ENCODE data around the gene PSTK. TPM values are rescaled to one million over a fixed set of nuclear protein-coding genes. Genes with fewer than 3 reads are reported as not detected.

Gene PSTK
- total and polyA plus RNA-seq, 2 of the 13 experiments (the other 11 are each of a cell fraction or from before 2014, with no cell fraction given): 8.2 to 9.3 TPM

- TF ChIP-seq, protein P1, sequence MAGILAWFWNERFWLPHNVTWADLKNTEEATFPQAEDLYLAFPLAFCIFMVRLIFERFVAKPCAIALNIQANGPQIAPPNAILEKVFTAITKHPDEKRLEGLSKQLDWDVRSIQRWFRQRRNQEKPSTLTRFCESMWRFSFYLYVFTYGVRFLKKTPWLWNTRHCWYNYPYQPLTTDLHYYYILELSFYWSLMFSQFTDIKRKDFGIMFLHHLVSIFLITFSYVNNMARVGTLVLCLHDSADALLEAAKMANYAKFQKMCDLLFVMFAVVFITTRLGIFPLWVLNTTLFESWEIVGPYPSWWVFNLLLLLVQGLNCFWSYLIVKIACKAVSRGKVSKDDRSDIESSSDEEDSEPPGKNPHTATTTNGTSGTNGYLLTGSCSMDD (CRISPR knock-in tag; IDR thresholded peaks at IDR 0.05): no peak
- TF ChIP-seq ZNF205 (CRISPR knock-in tag; IDR thresholded peaks at IDR 0.05) (no peak), AGO2 (optimal IDR thresholded peaks at IDR 0.05; ENCODE audit: low read depth, low read length) (no peak), NFKBIZ (CRISPR knock-in tag; IDR thresholded peaks at IDR 0.05) (no peak), CHD4 (IDR thresholded peaks at IDR 0.05; ENCODE audit: borderline replicate concordance, low read length) (peak; percentile 78; the same call in 1 of the 2 replicates), HOMEZ (CRISPR knock-in tag; IDR thresholded peaks at IDR 0.05; ENCODE audit: low read depth) (no peak), PHF21A (CRISPR knock-in tag; IDR thresholded peaks at IDR 0.05) (peak; percentile 48; the same call in 1 of the 2 replicates), ATM (IDR thresholded peaks at IDR 0.05; ENCODE audit: borderline replicate concordance) (no peak), ZBTB37 (CRISPR knock-in tag; IDR thresholded peaks at IDR 0.05) (no peak), NAIF1 (CRISPR knock-in tag; IDR thresholded peaks at IDR 0.05; ENCODE audit: borderline replicate concordance) (no peak), KLF16 (CRISPR knock-in tag; IDR thresholded peaks at IDR 0.05) (0 out of 4 replicates have a peak, but pooled peaks of 1 of the 2 experiments have one; percentile 22), ZNF44 (CRISPR knock-in tag; IDR thresholded peaks at IDR 0.05) (no peak), SALL2 (CRISPR knock-in tag; IDR thresholded peaks at IDR 0.05) (no peak), ZNF101 (CRISPR knock-in tag; IDR thresholded peaks at IDR 0.05; ENCODE audit: borderline replicate concordance, low read depth) (no peak), NR2F2 (IDR thresholded peaks at IDR 0.05; ENCODE audit: borderline replicate concordance, low read depth) (peak; percentile 71), NR1H2 (CRISPR knock-in tag; IDR thresholded peaks at IDR 0.05; ENCODE audit: borderline replicate concordance, low read depth) (no peak), YY1 (IDR thresholded peaks at IDR 0.05; ENCODE audit: insufficient read depth, insufficient replicate concordance, low read depth, low read length) (peak; percentile 21), XBP1 (CRISPR knock-in tag; IDR thresholded peaks at IDR 0.05) (no peak)
- TF ChIP-seq, protein P2, sequence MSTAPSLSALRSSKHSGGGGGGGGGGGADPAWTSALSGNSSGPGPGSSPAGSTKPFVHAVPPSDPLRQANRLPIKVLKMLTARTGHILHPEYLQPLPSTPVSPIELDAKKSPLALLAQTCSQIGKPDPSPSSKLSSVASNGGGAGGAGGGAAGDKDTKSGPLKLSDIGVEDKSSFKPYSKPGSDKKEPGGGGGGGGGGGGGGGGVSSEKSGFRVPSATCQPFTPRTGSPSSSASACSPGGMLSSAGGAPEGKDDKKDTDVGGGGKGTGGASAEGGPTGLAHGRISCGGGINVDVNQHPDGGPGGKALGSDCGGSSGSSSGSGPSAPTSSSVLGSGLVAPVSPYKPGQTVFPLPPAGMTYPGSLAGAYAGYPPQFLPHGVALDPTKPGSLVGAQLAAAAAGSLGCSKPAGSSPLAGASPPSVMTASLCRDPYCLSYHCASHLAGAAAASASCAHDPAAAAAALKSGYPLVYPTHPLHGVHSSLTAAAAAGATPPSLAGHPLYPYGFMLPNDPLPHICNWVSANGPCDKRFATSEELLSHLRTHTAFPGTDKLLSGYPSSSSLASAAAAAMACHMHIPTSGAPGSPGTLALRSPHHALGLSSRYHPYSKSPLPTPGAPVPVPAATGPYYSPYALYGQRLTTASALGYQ (CRISPR knock-in tag; IDR thresholded peaks at IDR 0.05): no peak
- TF ChIP-seq, protein P3, sequence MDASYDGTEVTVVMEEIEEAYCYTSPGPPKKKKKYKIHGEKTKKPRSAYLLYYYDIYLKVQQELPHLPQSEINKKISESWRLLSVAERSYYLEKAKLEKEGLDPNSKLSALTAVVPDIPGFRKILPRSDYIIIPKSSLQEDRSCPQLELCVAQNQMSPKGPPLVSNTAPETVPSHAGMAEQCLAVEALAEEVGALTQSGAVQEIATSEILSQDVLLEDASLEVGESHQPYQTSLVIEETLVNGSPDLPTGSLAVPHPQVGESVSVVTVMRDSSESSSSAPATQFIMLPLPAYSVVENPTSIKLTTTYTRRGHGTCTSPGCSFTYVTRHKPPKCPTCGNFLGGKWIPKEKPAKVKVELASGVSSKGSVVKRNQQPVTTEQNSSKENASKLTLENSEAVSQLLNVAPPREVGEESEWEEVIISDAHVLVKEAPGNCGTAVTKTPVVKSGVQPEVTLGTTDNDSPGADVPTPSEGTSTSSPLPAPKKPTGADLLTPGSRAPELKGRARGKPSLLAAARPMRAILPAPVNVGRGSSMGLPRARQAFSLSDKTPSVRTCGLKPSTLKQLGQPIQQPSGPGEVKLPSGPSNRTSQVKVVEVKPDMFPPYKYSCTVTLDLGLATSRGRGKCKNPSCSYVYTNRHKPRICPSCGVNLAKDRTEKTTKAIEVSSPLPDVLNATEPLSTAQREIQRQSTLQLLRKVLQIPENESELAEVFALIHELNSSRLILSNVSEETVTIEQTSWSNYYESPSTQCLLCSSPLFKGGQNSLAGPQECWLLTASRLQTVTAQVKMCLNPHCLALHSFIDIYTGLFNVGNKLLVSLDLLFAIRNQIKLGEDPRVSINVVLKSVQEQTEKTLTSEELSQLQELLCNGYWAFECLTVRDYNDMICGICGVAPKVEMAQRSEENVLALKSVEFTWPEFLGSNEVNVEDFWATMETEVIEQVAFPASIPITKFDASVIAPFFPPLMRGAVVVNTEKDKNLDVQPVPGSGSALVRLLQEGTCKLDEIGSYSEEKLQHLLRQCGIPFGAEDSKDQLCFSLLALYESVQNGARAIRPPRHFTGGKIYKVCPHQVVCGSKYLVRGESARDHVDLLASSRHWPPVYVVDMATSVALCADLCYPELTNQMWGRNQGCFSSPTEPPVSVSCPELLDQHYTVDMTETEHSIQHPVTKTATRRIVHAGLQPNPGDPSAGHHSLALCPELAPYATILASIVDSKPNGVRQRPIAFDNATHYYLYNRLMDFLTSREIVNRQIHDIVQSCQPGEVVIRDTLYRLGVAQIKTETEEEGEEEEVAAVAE (CRISPR knock-in tag; IDR thresholded peaks at IDR 0.05; ENCODE audit: borderline replicate concordance): no peak
Measured at GRCh38 chr10:123035467-123036086, 55.4 kb downstream of the PSTK start (continued).
